Activated T-helper 9 cell treated with anti-CD3 and anti-CD28 coated beads, Interleukin-2, amount 50 U/mL, for 16 hours (primary cell): ENCODE measurements around the gene THAP10.
"Not testable (repeated sequence)": the region's sequence is repeated elsewhere in the genome, so short reads cannot be mapped to it uniquely, and the experiment has no call there.

Experiments used
- DNase-seq: peaks from one replicate; pipeline ENCODE4 v3.0.0-alpha.2; 2020; ENCODE audit warnings: low read depth

Gene THAP10

GRCh38 chr15:70892002-70892911 lies at the start of gene THAP10, which contains the start of gene LRRC49:
THAP10 (minus strand) TSS chr15:70892433; CDS start chr15:70892272, 161 bp downstream.
LRRC49 (plus strand) TSS chr15:70892826; CDS start chr15:70892895, 69 bp downstream.
- DNase-seq: peak; percentile 13

GRCh38 chr15:70936326-70936725 lies 44.1 kb upstream of the THAP10 start:
- no peak for DNase-seq

GRCh38 chr15:70935631-70936030 lies 43.4 kb upstream of the THAP10 start:
- no peak for DNase-seq

- no peak for DNase-seq
Measured at GRCh38 chr15:70933411-70933810, 41.2 kb upstream of the THAP10 start.

GRCh38 chr15:70932397-70932796 lies 40.2 kb upstream of the THAP10 start:
- DNase-seq: no peak

- DNase-seq: no peak
Measured at GRCh38 chr15:70931821-70932220, 39.6 kb upstream of the THAP10 start.

DNA sequence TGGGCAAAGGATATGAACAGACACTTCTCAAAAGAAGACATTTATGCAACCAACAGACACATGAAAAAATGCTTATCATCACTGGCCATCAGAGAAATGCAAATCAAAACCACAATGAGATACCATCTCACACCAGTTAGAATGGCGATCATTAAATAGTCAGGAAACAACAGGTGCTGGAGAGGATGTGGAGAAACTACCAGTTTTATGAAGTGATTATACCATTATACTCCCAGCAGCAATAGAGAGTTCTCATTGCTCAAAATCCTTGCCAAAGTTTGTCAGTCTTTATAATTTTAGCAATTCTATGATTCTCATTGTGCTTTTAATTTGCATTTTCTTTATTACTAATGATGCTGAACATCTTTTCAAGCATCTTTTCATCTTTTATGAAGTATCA lies 34.7 kb upstream of the THAP10 start:
- not testable (repeated sequence) for DNase-seq

GRCh38 chr15:70923311-70924080 lies 31.3 kb upstream of the THAP10 start:
- DNase-seq: no peak

DNA sequence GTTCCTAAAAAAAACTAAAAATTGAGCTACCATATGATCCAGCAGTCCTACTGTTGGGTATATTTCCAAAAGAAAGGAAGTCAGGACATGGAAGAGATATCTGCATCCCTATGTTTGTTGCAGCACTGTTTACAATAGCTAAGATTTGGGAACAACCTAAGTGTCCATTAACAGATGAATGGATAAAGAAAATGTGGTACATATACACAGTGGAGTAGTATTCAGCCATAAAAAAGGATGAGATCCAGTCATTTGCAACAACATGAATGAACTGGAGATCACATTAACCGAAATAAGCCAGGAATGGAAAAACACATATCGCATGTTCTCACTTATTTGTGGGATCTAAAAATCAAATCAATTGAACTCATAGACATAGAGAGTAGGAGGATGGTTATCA lies 29.9 kb upstream of the THAP10 start:
- DNase-seq: no peak

DNA sequence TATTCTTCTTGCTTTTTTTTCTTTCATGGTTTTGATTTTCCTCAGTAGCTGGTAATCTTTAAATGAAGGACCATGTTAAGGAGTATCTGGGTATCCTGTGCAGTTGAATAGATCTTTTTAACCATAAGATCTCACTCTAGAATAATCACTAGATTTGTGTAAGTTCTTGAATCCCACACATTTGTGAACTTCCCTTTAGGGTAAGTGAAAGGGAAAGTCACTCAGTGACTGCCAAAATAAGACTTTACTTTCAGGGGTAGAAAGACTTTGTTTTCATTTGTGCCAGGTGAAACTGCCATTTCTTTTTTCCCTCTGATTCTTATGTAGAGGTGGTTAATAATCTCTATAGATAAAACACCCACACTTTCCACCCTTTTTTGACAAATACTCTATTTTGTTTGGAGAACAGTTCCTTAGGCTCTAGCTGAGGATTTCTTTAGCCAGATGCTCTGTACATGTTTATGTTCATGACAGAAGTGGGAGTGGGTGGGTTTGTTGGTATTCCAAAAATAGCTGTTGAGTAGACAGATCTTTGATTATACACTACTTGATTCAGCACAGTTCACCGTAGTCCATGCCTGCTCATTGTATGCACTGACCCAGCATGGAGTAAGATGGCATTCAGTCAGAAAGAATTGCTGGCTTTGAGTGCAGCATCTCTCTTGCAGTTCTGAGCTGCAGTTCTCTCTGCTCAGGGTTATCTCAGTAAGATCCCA lies 28.9 kb upstream of the THAP10 start:
- no peak for DNase-seq

DNA sequence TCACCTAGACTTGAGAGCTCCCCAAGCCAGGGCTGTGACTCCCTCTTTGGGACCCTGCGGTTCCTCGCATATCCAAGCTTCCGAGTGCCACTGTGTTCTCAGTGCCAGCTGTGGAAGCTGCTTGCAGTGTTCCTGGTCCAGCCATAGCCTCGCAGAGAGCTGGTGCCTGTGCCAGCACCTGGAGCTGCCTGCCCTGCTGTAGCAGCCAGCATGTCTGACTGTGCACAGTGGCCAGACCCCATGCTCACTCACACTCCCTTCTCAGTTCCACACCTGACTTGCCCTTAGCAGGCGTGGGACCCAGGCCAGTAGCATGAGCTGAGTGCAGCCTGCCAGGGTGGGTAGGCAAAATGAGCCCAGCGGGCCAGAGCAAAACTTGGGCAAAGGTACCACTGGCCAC lies 25.7 kb upstream of the THAP10 start:
- DNase-seq: no peak

DNA sequence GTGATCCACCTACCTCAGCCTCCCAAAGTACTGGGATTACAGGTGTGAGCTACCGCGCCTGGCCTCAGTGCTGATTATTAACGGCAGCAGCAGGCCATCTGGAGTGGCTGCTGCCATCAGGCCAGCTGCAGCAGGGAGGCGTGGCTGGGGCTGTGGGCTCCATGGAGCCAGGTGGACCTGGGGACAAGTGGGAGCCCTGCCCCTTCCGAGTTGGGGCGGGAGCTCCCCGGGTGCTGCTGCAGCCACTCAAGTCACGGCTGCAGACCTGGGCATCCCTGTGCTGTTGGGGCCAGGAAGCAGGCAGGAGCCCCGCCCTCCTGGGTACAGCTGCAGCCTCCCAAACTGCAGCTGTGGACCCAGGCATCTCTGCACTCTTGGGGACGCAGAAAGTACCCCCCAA lies 24.3 kb upstream of the THAP10 start:
- no peak for DNase-seq

GRCh38 chr15:70912187-70912586 lies 20.0 kb upstream of the THAP10 start:
- no peak for DNase-seq

DNA sequence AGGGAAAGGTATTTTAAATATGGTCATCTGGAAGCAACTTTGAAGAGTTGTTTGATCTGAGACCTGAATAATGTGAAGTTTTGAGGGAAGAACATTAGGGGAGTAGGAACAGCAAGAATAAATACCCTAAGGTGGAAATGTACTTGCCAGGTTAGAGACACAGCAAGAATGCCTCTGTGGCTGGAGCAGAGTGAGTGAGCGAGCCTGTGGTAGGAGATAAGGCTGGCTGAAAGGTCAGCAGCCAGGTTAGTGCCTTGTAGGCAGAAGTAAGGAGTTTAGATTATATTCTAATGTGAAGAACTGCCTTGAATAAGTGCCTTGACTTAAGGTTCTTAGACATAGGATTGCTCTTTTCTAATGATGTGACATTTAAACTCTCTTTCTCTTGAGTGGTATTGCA lies 18.7 kb upstream of the THAP10 start:
- no peak for DNase-seq

DNA sequence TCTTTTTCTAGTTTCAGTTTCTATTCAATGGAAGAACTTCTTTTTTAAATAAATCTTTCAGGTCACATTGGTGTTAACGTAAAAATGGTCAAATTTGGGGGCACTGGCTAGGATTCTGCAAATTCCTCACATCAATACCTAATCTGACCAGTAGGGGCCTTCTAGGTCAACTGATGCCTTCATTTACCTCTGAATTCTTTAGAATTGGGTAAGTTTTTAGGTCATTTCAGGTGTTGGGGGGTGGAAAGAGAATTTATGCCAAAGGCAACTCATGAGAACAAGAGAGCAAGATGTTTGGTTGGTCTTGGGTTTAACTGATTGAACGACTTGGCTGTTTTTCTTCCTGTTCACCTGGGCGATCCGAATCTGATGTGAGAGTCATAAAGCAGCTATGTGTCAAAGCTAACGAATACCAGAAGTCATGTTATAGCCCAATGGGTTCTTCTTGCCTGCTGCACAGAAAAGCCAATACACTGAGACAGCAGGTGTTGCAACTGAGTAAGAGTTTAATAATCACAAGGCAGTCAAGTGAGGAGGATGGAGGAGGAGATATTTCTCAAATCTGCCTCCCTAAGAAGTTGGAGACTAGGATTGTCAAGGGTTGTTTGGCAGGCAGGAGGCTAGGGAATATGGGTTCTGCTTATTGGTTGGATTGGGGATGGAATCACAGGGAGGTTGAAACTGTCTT lies 15.7 kb upstream of the THAP10 start:
- no peak for DNase-seq

GRCh38 chr15:70906842-70907241 lies 14.6 kb upstream of the THAP10 start:
- DNase-seq: no peak

GRCh38 chr15:70902107-70902506 lies 9.9 kb upstream of the THAP10 start:
- no peak for DNase-seq

DNA sequence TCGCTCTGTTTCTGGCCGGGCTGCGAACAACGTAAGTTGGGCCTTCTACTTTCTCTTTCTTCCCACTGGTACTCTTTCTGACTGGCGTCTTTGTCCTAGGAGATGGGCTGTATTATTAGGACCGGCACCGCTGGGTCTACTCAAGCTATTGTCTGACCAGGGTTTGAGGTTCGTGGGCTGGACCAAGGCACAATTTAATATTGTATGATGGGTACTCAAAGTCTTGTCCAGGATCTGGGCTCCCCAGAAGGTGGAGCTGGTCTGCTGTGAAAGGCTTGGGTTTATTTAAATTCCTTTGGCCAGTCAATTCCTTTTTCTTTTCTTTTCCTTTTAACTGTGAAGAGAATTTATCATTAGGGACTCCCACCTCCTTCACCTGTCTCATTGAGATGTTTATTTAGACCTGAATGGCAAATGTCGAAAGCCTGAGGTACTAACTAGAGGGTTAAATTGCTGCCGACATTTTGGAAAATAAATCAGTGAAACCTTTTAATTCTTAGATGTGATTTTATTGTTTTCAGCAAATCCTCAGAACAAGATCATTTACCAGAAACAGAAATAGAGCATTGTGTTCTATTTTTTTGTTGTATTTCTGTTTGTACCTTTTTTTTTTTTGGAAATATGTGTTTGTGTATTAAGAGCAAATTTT lies 803 bp upstream of the THAP10 start:
- DNase-seq: no peak

GRCh38 chr15:70882361-70882760 lies 9.9 kb downstream of the THAP10 start:
- no peak for DNase-seq

DNA sequence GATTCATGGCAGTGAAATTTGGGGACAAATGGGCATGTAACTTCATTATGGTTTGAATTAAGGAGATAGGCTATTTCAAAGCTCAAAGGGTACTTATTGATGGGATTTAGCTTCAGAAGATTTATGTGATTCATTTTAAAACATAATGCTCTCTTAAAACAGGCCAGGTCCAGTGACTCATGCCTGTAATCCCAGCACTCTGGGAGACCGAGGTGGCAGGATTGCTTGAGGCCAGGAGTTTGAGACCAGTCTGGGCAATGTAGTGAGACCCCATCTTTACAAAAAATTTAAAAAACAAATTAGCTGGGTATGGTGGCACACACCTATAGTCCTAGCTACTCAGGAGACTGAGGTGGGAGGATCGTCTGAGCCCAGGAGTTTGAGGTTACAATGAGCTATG lies 11.5 kb downstream of the THAP10 start:
- no peak for DNase-seq

DNA sequence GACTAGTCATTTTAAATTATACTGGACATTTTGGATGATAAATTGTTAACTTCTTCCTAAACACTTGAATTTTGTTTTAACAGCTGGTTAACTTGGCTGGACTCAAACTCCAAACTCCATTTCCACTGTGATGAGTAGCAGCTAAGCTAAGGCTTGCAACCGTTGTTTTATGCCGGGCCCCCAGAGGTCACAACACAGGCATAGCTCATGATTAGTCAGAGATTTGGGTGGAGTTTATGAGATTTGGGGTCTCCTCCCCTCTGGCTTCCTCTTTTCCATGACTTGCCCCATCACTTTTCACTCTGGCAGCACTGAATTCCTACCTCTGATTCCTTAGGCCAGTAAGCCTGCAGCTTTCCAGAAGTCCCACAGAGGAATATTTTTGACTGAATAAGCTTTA lies 12.8 kb downstream of the THAP10 start:
- DNase-seq: no peak
